Endothelial cell of umbilical vein (primary cell): Measurements from ENCODE around the gene OSBPL1A. TPM values are rescaled to one million over a fixed set of nuclear protein-coding genes. Genes with fewer than 3 reads are reported as not detected.

Experiments used
- BruUV-seq: library from RNA; stranded (reverse); fragments of 400-500 nt; replicated peaks from 2 replicates; lab custom pipeline; 2021; lab: Mats Ljungman, UMichigan
- CTCF ChIA-PET: fragments of 300-600, 350-600 bp; sonication (Branson Sonifier 250); formaldehyde crosslinking; loops from one replicate; lab custom pipeline; 2021; ENCODE audit warnings: antibody characterized with exemption, inconsistent platforms; lab: Charles Lee
- POLR2A ChIA-PET: fragments of 300-600, 350-600 bp; sonication (Branson Sonifier 250); formaldehyde crosslinking; loops from one replicate; lab custom pipeline; 2021; ENCODE audit warnings: antibody characterized with exemption, inconsistent platforms; lab: Charles Lee
- DNase-seq: peaks from one replicate; pipeline ENCODE4 v3.0.0-alpha.2; 2011; ENCODE audit warnings: low read depth, low spot score
- FAIRE-seq: peaks from 2 replicates; lab custom pipeline; 2011; peaks lifted over from hg19 to GRCh38; lab: Jason Lieb, UNC
- H2AFZ ChIP-seq: 2 replicates; pipeline ENCODE4 v1.6.0; 2012; ENCODE audit warnings: low read depth, low read length, control low read depth, inconsistent platforms
- H3K27ac ChIP-seq: 2 replicates; pipeline ENCODE4 v1.5.1; 2011; ENCODE audit warnings: low read depth, mild to moderate bottlenecking, control low read depth, low read length, moderate library complexity; ENCODE audit not compliant: insufficient read depth
- H3K27me3 ChIP-seq, 2 experiments: 2 replicates each; pipeline versions ENCODE4 v1.6.0 to v1.6.1; 2011; ENCODE audit warnings: low read length in 2 of 2, mixed read lengths in 1 of 2; ENCODE audit not compliant: control insufficient read depth in 2 of 2, insufficient read depth in 2 of 2
- H3K36me3 ChIP-seq, 2 experiments: 2 replicates in 1 of 2; 3 replicates in 1 of 2; pipeline ENCODE4 v1.5.1; 2011; ENCODE audit warnings: low read length in 2 of 2, mild to moderate bottlenecking in 1 of 2, moderate library complexity in 1 of 2; ENCODE audit not compliant: control insufficient read depth in 2 of 2, insufficient read depth in 2 of 2; ENCODE audit errors: extremely low read depth in 1 of 2
- H3K4me1 ChIP-seq: 3 replicates; pipeline ENCODE4 v1.5.1; 2011; ENCODE audit warnings: mild to moderate bottlenecking, low read length; ENCODE audit not compliant: control insufficient read depth, insufficient read depth; ENCODE audit errors: extremely low read depth
- H3K4me2 ChIP-seq: 2 replicates; pipeline ENCODE4 v1.6.1; 2011; ENCODE audit warnings: low read length, control low read depth, mixed read lengths; ENCODE audit not compliant: insufficient read depth
- H3K4me3 ChIP-seq, 3 experiments: fragments of 200-600 bp in 1 of 3; sonication (generic), shearing (Covaris generic) in 1 of 3; replicated peaks in 1 of 3; 2 replicates each; pipeline ENCODE4 v1.5.1; 2011 to 2016; ENCODE audit warnings: control low read depth in 3 of 3, low read length in 3 of 3, mild to moderate bottlenecking in 2 of 3, inconsistent platforms in 1 of 3, low read depth in 1 of 3, moderate library complexity in 1 of 3; ENCODE audit not compliant: insufficient read depth in 1 of 3
- H3K79me2 ChIP-seq: 2 replicates; pipeline ENCODE4 v1.6.0; 2012; ENCODE audit warnings: low read length, inconsistent platforms; ENCODE audit not compliant: control insufficient read depth, insufficient read depth
- H3K9ac ChIP-seq: replicated peaks from 2 replicates; pipeline ENCODE3; 2011; ENCODE audit warnings: low read length, control low read depth; ENCODE audit not compliant: insufficient read depth; ENCODE audit errors: extremely low read depth
- H3K9me1 ChIP-seq: replicated peaks from 3 replicates; pipeline ENCODE4 v1.6.0; 2011; ENCODE audit warnings: mild to moderate bottlenecking, low read length; ENCODE audit not compliant: control insufficient read depth, insufficient read depth; ENCODE audit errors: extremely low read depth
- H3K9me3 ChIP-seq: replicated peaks from 2 replicates; pipeline ENCODE4 v1.5.1; 2012; ENCODE audit warnings: low read length, inconsistent platforms; ENCODE audit not compliant: control insufficient read depth, insufficient read depth
- H4K20me1 ChIP-seq: replicated peaks from 2 replicates; pipeline ENCODE3; 2011; ENCODE audit warnings: mild to moderate bottlenecking, low read length; ENCODE audit not compliant: control insufficient read depth, insufficient read depth; ENCODE audit errors: extremely low read depth
- EZH2 ChIP-seq: IDR thresholded peaks from 2 replicates; pipeline ENCODE4 v1.6.1; 2012; ENCODE audit warnings: borderline replicate concordance, low read depth, mild to moderate bottlenecking, moderate library complexity, low read length, inconsistent platforms; ENCODE audit not compliant: severe bottlenecking
- FOS ChIP-seq: IDR thresholded peaks from 2 replicates; pipeline ENCODE4 v1.6.1; 2011; ENCODE audit warnings: mild to moderate bottlenecking, low read length, moderate library complexity, borderline replicate concordance; ENCODE audit not compliant: insufficient read depth
- GATA2 ChIP-seq: IDR thresholded peaks from 2 replicates; pipeline ENCODE4 v1.7.0; 2011; ENCODE audit warnings: low read depth, mild to moderate bottlenecking, moderate library complexity, mixed read lengths, low read length; ENCODE audit not compliant: insufficient read length, insufficient read depth
- JUN ChIP-seq: IDR thresholded peaks from 2 replicates; pipeline ENCODE4 v1.6.1; 2011; ENCODE audit warnings: borderline replicate concordance, low read depth; ENCODE audit not compliant: insufficient read length, insufficient read depth
- MYC ChIP-seq: IDR thresholded peaks from one replicate; pipeline ENCODE4 v1.6.1; 2011; ENCODE audit warnings: mild to moderate bottlenecking, low read depth, low read length
- POLR2A ChIP-seq: IDR thresholded peaks from 2 replicates; pipeline ENCODE4 v1.6.1; 2012; ENCODE audit warnings: low read depth, mild to moderate bottlenecking, control low read depth, low read length
- POLR2AphosphoS5 ChIP-seq: IDR thresholded peaks from 2 replicates; pipeline ENCODE4 v1.6.1; 2012; ENCODE audit warnings: low read depth, mild to moderate bottlenecking, control low read depth, low read length, moderate library complexity; ENCODE audit not compliant: insufficient read depth
- dilution Hi-C: fragments of 300-500 bp; cut with MboI; formaldehyde crosslinking; loops from one replicate; pipeline ENCODE4 v1.15.0; 2019; ENCODE audit warnings: low sequenced_read_pairs; ENCODE audit not compliant: extremely low pct_ligation_motif_present
- intact Hi-C: fragments of 100-400 bp; cut with micrococcal nuclease; formaldehyde crosslinking; loops from one replicate; pipeline ENCODE4 v1.10.0; 2022
- polyA plus RNA-seq, 4 experiments: library from polyadenylated mRNA; depleted of rRNA in 3 of 4; stranded (reverse) in 3 of 4; unstranded in 1 of 4; fragments of >200 nt; gene quantifications; 2 replicates each; pipeline versions ENCODE4 v1.2.1 to v1.2.3, GENCODE V29; 2011 to 2012; ENCODE audit warnings: missing spikeins in 1 of 4
- total RNA-seq: library from RNA; stranded (reverse); gene quantifications from 2 replicates; pipeline ENCODE4 v1.2.3, GENCODE V29; 2021
- TF ChIP-seq, protein P1 (sequence below): IDR thresholded peaks from 2 replicates; pipeline ENCODE4 v1.6.1; 2011; ENCODE audit not compliant: insufficient read depth, insufficient read length
- TF ChIP-seq, protein P2 (sequence below), 2 donors: IDR thresholded peaks; 1 replicate in 1 of 2; 2 replicates in 1 of 2; pipeline ENCODE4 v1.5.1; 2011; ENCODE audit warnings: low read length in 2 of 2, mild to moderate bottlenecking in 2 of 2, moderate library complexity in 2 of 2, control low read depth in 1 of 2, inconsistent platforms in 1 of 2, low read depth in 1 of 2; ENCODE audit not compliant: insufficient read depth in 1 of 2; ENCODE audit errors: extremely low read depth in 1 of 2

The OSBPL1A gene
- total and polyA plus RNA-seq, 2 donors (not counting 3 experiments of a cell fraction or from before 2014, with no cell fraction given) = 6.4 to 16.5 TPM

DNA sequence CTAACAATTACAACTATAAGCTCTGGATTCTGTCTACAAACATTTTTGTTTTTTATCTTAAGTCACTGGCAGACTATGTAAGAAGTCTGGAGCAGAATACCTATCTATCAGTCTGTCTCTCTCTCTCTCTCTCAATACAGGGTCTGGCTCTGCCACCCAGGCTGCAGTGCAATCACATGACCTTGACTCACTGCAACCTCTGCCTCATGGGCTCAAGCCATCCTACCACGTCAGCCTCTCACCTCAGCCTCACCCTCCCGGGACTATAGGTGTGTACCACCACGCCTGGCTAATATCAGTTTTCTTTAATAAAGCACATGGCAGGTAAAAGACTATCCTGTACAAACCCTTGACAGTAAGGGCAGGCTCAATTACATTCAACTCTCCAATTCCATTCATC is 96.9 kb downstream of the OSBPL1A start:
- Histone ChIP-seq H3K9ac (no peak overlapping the region), H3K27ac (no peak overlapping the region), H2AFZ (no peak overlapping the region), H3K27me3 (no peaks in the 10 kb centered on the region), H3K36me3 (no peaks in the 10 kb centered on the region), H3K4me3 (no peak overlapping the region), H3K4me2 (no peak overlapping the region), H3K9me1 (no peaks in the 10 kb centered on the region), H4K20me1 (no peaks in the 10 kb centered on the region), H3K79me2 (no peaks in the 10 kb centered on the region), H3K4me1 (no peaks in the 10 kb centered on the region), H3K9me3 (no peaks in the 10 kb centered on the region)
- FAIRE-seq (no peak), DNase-seq (no peak)
- intact Hi-C loops (no loop called here), dilution Hi-C loops (no loop called here)
- ChIA-PET CTCF (no interaction called here), POLR2A (no interaction called here)
- TF ChIP-seq, protein P1, sequence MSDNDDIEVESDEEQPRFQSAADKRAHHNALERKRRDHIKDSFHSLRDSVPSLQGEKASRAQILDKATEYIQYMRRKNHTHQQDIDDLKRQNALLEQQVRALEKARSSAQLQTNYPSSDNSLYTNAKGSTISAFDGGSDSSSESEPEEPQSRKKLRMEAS = no peak
- no peak for TF ChIP-seq MYC
- BruUV-seq = no TSS peak

DNA sequence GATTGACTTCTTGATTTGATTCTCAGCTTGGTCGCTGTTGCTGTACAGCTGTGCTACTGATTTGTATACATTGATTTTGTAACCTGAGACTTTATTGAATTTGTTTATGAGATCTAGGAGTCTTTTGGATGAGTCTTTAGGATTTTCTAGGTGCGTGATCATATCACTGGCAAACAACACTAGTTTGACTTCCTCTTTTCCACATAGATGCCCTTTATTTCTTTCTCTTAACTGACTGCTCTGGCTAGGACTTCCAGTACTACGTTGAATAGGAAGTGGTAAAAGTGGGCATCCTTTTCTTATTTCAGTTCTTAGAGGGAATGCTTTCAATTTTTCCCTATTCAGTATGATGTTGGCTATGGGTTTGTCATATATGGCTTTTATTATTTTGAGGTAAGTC is 101.3 kb downstream of the OSBPL1A start:
- Histone ChIP-seq H3K4me1 (no peaks in the 10 kb centered on the region), H3K79me2 (no peaks in the 10 kb centered on the region), H3K9ac (no peak overlapping the region), H3K36me3 (no peaks in the 10 kb centered on the region), H3K9me3 (no peaks in the 10 kb centered on the region), H3K27ac (no peak overlapping the region), H3K27me3 (no peaks in the 10 kb centered on the region), H2AFZ (no peak overlapping the region), H4K20me1 (no peaks in the 10 kb centered on the region), H3K9me1 (no peaks in the 10 kb centered on the region), H3K4me2 (no peak overlapping the region), H3K4me3 (no peak overlapping the region)
- BruUV-seq = no TSS peak
- FAIRE-seq (no peak), DNase-seq (no peak)
- ChIA-PET POLR2A (no interaction called here), CTCF (no interaction called here)
- intact Hi-C loops = no loop called here
- dilution Hi-C loops = no loop called here
- TF ChIP-seq JUN (no peak), EZH2 (no peak), FOS (no peak), GATA2 (no peak), POLR2AphosphoS5 (no peak), MYC (no peak), POLR2A (no peak)
- TF ChIP-seq, protein P1 = no peak
- TF ChIP-seq, protein P2, sequence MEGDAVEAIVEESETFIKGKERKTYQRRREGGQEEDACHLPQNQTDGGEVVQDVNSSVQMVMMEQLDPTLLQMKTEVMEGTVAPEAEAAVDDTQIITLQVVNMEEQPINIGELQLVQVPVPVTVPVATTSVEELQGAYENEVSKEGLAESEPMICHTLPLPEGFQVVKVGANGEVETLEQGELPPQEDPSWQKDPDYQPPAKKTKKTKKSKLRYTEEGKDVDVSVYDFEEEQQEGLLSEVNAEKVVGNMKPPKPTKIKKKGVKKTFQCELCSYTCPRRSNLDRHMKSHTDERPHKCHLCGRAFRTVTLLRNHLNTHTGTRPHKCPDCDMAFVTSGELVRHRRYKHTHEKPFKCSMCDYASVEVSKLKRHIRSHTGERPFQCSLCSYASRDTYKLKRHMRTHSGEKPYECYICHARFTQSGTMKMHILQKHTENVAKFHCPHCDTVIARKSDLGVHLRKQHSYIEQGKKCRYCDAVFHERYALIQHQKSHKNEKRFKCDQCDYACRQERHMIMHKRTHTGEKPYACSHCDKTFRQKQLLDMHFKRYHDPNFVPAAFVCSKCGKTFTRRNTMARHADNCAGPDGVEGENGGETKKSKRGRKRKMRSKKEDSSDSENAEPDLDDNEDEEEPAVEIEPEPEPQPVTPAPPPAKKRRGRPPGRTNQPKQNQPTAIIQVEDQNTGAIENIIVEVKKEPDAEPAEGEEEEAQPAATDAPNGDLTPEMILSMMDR (IDR thresholded peaks at IDR 0.05; ENCODE audit: extremely low read depth in 1 of 2, insufficient read depth in 1 of 2, low read depth in 1 of 2, low read length in 2 of 2) = no peak
